ENCODE results near the gene DUSP10.

DNA sequence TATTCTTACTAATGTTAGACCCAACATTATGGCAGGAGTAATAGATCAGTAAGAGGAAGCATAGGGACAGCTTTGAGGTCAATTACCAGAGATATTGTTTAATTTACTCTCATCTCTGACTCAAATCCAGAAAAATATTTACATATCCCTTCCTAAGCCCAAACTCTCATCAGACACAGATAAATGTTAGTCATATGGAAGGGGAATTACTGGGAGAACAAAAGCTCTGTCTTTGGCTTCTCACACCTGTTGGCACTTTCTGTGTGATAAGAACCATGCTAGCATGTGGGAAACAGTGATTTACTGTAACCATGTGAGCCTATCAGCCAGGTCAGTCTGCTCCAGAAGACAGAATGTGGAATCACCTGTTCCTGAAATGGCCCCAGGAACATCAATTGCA, 72.4 kb downstream of the DUSP10 start:
- no peak for TF ChIP-seq CTCF (conservative IDR thresholded peaks at IDR 0.05; ENCODE audit: low read depth, low read length)
- TF ChIP-seq EZH2 (IDR thresholded peaks at IDR 0.05; ENCODE audit: borderline replicate concordance, low read depth, low read length, poor library complexity, severe bottlenecking): no peak

All from A673 (cell line).